ENCODE data around the gene CERS6.

- TF ChIP-seq CTCF (IDR thresholded peaks at IDR 0.05): no peak
- TF ChIP-seq SIN3A (IDR thresholded peaks at IDR 0.05; ENCODE audit: borderline replicate concordance, insufficient read depth, low read depth, low read length): no peak
- TF ChIP-seq REST (IDR thresholded peaks at IDR 0.05; ENCODE audit: insufficient read depth in 1 of 2, low read depth in 2 of 2, low read length in 1 of 2): no peak
- no peak for TF ChIP-seq POLR2AphosphoS5 (IDR thresholded peaks at IDR 0.05; ENCODE audit: low read depth, low read length)
Observed at GRCh38 chr2:168607992-168608391, 151.9 kb downstream of the CERS6 start.
